Urinary bladder (tissue), 4 donors: Measurements from ENCODE around the gene BIRC7. TPM values are rescaled to one million over a fixed set of nuclear protein-coding genes. Genes with fewer than 3 reads are reported as not detected.
"Not testable (repeated sequence)": the region's sequence is repeated elsewhere in the genome, so short reads cannot be mapped to it uniquely, and the experiment has no call there.

ENCODE experiments used
- DNase-seq: peaks from one replicate; pipeline ENCODE4 v3.0.0-alpha.2; 2015; ENCODE audit errors: extremely low spot score
- H3K27ac ChIP-seq: one replicate; pipeline ENCODE4 v1.5.1; 2013; ENCODE audit warnings: low read depth, mild to moderate bottlenecking, moderate library complexity
- H3K36me3 ChIP-seq: one replicate; pipeline ENCODE4 v1.6.1; 2013; ENCODE audit warnings: mild to moderate bottlenecking, moderate library complexity; ENCODE audit not compliant: insufficient read depth
- H3K4me1 ChIP-seq: one replicate; pipeline ENCODE4 v1.6.1; 2013; ENCODE audit warnings: mild to moderate bottlenecking, moderate library complexity; ENCODE audit not compliant: insufficient read depth
- H3K4me3 ChIP-seq: one replicate; pipeline ENCODE4 v1.5.1; 2013; ENCODE audit warnings: low read depth, low read length
- WGBS: extraction: QIAGEN DNeasy Blood & Tissue Kit; methylation state at CpG from one replicate; pipeline ENCODE4 v1.1.7; 2013; 5-methylcytosine and 5-hydroxymethylcytosine counted together
- polyA plus RNA-seq: library from polyadenylated mRNA; stranded (reverse); fragments of 200-250 nt; gene quantifications from one replicate; pipeline ENCODE4 v1.2.3, GENCODE V29; 2013
- total RNA-seq: library from RNA; depleted of rRNA; stranded (reverse); fragments of >200 nt; gene quantifications from one replicate; pipeline ENCODE4 v1.2.3, GENCODE V29; 2014
- donor health status: healthy with polysubstance abuse.
- donor health status: healthy.

The BIRC7 gene
- total and polyA plus RNA-seq, 2 donors, result 0.18 TPM; not detected in 1

GRCh38 chr20:63238514-63239125 is 2.9 kb downstream of the BIRC7 start:
- H3K36me3 ChIP-seq, result no peaks in the 10 kb centered on the region
- H3K4me1 ChIP-seq, result no peaks in the 10 kb centered on the region
- WGBS, result 48% methylated on average over 16 of the region's 16 CpGs
- no peak for DNase-seq
- H3K27ac ChIP-seq, result no peak overlapping the region
- H3K4me3 ChIP-seq, result no peak overlapping the region

GRCh38 chr20:63239431-63239830 is 3.7 kb downstream of the BIRC7 start:
- Histone ChIP-seq H3K4me1 (no peaks in the 10 kb centered on the region), H3K4me3 (no peak overlapping the region), H3K36me3 (no peaks in the 10 kb centered on the region), H3K27ac (no peak overlapping the region)
- DNase-seq, result no peak
- 83% methylated on average over 30 of the region's 30 CpGs for WGBS

GRCh38 chr20:63240004-63240403 is 4.3 kb downstream of the BIRC7 start:
- DNase-seq, result no peak
- Histone ChIP-seq H3K4me3 (no peak overlapping the region), H3K27ac (no peak overlapping the region), H3K4me1 (no peaks in the 10 kb centered on the region), H3K36me3 (no peaks in the 10 kb centered on the region)
- 81% methylated on average over 11 of the region's 11 CpGs for WGBS

GRCh38 chr20:63241272-63241671 is 5.6 kb downstream of the BIRC7 start:
- 59% methylated on average over 11 of the region's 11 CpGs for WGBS
- no peaks in the 10 kb centered on the region for H3K4me1 ChIP-seq

GRCh38 chr20:63242736-63243135 is 7.0 kb downstream of the BIRC7 start:
- Histone ChIP-seq H3K27ac (no peak overlapping the region), H3K36me3 (no peaks in the 10 kb centered on the region), H3K4me3 (no peak overlapping the region), H3K4me1 (no peaks in the 10 kb centered on the region)
- DNase-seq, result no peak
- WGBS, result 90% methylated on average over 21 of the region's 21 CpGs

More at GRCh38 chr20:63241272-63241671, 5.6 kb downstream of the BIRC7 start:
- Histone ChIP-seq H3K27ac (no peak overlapping the region), H3K4me3 (no peak overlapping the region), H3K36me3 (no peaks in the 10 kb centered on the region)
- no peak for DNase-seq

- no peaks in the 10 kb centered on the region for H3K4me1 ChIP-seq
- 79% methylated on average over 25 of the region's 25 CpGs for WGBS
- no peak for DNase-seq
Measured at GRCh38 chr20:63243604-63244247, 8.0 kb downstream of the BIRC7 start.

GRCh38 chr20:63244468-63244867 is 8.8 kb downstream of the BIRC7 start:
- Histone ChIP-seq H3K4me3 (no peak overlapping the region), H3K36me3 (no peaks in the 10 kb centered on the region), H3K27ac (no peak overlapping the region), H3K4me1 (no peaks in the 10 kb centered on the region)
- WGBS, result 89% methylated on average over 10 of the region's 10 CpGs
- no peak for DNase-seq

More at GRCh38 chr20:63243604-63244247, 8.0 kb downstream of the BIRC7 start:
- Histone ChIP-seq H3K36me3 (no peaks in the 10 kb centered on the region), H3K4me3 (no peak overlapping the region), H3K27ac (no peak overlapping the region)

- H3K4me1 ChIP-seq, result no peaks in the 10 kb centered on the region
- H3K36me3 ChIP-seq, result no peaks in the 10 kb centered on the region
- no peak for DNase-seq
- no peak overlapping the region for H3K4me3 ChIP-seq
- 64% methylated on average over 50 of the region's 50 CpGs for WGBS
- H3K27ac ChIP-seq, result no peak overlapping the region
Measured at GRCh38 chr20:63246490-63247288, 11.0 kb downstream of the BIRC7 start.

- no peaks in the 10 kb centered on the region for H3K4me1 ChIP-seq
- 84% methylated on average over 24 of the region's 24 CpGs for WGBS
- no peak overlapping the region for H3K4me3 ChIP-seq
- no peaks in the 10 kb centered on the region for H3K36me3 ChIP-seq
- no peak for DNase-seq
- no peak overlapping the region for H3K27ac ChIP-seq
Measured at GRCh38 chr20:63247671-63248228, 12.0 kb downstream of the BIRC7 start.

GRCh38 chr20:63248835-63249591 is 13.3 kb downstream of the BIRC7 start:
- Histone ChIP-seq H3K4me3 (no peak overlapping the region), H3K4me1 (peaks cover 3% of the 10 kb centered on the region), H3K36me3 (no peaks in the 10 kb centered on the region), H3K27ac (no peak overlapping the region)
- no peak for DNase-seq
- WGBS, result 79% methylated on average over 25 of the region's 25 CpGs

GRCh38 chr20:63249891-63250290 is 14.2 kb downstream of the BIRC7 start:
- Histone ChIP-seq H3K4me1 (peaks cover 3% of the 10 kb centered on the region), H3K27ac (no peak overlapping the region), H3K4me3 (no peak overlapping the region), H3K36me3 (no peaks in the 10 kb centered on the region)
- WGBS, result 90% methylated on average over 15 of the region's 15 CpGs
- DNase-seq, result no peak

GRCh38 chr20:63251350-63251749 is 15.6 kb downstream of the BIRC7 start:
- not testable (repeated sequence) for H3K4me1 ChIP-seq, H3K36me3 ChIP-seq, H3K4me3 ChIP-seq, H3K27ac ChIP-seq, DNase-seq
- 52% methylated on average over 12 of the region's 14 CpGs for WGBS

GRCh38 chr20:63252284-63252711 is 16.6 kb downstream of the BIRC7 start:
- Histone ChIP-seq H3K27ac (no peak overlapping the region), H3K4me1 (peaks cover 3% of the 10 kb centered on the region), H3K36me3 (no peaks in the 10 kb centered on the region), H3K4me3 (no peak overlapping the region)
- WGBS, result 73% methylated on average over 8 of the region's 8 CpGs
- DNase-seq, result no peak
